Measurements from ENCODE around the gene SCML1.

Gene SCML1

DNA sequence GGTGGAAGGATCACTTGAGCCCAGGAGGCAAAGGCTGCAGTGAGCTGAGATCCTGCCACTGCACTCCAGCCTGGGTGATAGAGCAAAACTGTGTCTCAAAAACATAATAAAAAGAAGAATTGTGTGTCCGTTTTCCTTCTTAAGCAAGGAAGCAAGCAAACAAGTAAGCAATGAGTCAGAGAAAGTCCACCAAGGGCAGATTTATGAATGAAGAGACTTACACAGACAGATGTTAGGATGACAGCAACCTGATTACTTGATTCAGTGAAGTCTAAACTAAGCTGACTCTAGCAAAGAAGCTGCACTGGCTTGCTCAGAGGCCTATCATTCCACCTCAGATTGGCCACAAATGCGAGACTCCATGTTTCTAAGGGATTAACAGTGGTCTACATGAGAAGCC is 34.1 kb upstream of the SCML1 start:
- Histone ChIP-seq H3K4me3 (replicated peaks; ENCODE audit: insufficient read depth, low read length) (no peak overlapping the region), H3K27ac (replicated peaks) (no peak overlapping the region), H3K27me3 (ENCODE audit: insufficient read depth, poor library complexity, severe bottlenecking) (no peaks in the 10 kb centered on the region)
- TF ChIP-seq, protein P1, sequence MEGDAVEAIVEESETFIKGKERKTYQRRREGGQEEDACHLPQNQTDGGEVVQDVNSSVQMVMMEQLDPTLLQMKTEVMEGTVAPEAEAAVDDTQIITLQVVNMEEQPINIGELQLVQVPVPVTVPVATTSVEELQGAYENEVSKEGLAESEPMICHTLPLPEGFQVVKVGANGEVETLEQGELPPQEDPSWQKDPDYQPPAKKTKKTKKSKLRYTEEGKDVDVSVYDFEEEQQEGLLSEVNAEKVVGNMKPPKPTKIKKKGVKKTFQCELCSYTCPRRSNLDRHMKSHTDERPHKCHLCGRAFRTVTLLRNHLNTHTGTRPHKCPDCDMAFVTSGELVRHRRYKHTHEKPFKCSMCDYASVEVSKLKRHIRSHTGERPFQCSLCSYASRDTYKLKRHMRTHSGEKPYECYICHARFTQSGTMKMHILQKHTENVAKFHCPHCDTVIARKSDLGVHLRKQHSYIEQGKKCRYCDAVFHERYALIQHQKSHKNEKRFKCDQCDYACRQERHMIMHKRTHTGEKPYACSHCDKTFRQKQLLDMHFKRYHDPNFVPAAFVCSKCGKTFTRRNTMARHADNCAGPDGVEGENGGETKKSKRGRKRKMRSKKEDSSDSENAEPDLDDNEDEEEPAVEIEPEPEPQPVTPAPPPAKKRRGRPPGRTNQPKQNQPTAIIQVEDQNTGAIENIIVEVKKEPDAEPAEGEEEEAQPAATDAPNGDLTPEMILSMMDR (IDR thresholded peaks at IDR 0.05; ENCODE audit: insufficient read depth, low read length), result no peak
- TF ChIP-seq GABPA (IDR thresholded peaks at IDR 0.05; ENCODE audit: low read depth) (no peak), POLR2AphosphoS5 (IDR thresholded peaks at IDR 0.05; ENCODE audit: low read depth) (no peak)
- TF ChIP-seq, protein P2, sequence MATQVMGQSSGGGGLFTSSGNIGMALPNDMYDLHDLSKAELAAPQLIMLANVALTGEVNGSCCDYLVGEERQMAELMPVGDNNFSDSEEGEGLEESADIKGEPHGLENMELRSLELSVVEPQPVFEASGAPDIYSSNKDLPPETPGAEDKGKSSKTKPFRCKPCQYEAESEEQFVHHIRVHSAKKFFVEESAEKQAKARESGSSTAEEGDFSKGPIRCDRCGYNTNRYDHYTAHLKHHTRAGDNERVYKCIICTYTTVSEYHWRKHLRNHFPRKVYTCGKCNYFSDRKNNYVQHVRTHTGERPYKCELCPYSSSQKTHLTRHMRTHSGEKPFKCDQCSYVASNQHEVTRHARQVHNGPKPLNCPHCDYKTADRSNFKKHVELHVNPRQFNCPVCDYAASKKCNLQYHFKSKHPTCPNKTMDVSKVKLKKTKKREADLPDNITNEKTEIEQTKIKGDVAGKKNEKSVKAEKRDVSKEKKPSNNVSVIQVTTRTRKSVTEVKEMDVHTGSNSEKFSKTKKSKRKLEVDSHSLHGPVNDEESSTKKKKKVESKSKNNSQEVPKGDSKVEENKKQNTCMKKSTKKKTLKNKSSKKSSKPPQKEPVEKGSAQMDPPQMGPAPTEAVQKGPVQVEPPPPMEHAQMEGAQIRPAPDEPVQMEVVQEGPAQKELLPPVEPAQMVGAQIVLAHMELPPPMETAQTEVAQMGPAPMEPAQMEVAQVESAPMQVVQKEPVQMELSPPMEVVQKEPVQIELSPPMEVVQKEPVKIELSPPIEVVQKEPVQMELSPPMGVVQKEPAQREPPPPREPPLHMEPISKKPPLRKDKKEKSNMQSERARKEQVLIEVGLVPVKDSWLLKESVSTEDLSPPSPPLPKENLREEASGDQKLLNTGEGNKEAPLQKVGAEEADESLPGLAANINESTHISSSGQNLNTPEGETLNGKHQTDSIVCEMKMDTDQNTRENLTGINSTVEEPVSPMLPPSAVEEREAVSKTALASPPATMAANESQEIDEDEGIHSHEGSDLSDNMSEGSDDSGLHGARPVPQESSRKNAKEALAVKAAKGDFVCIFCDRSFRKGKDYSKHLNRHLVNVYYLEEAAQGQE (IDR thresholded peaks at IDR 0.05; ENCODE audit: insufficient replicate concordance, low read depth), result no peak
- no peak for DNase-seq (ENCODE audit: low read depth in 1 of 2, low spot score in 1 of 2)

DNA sequence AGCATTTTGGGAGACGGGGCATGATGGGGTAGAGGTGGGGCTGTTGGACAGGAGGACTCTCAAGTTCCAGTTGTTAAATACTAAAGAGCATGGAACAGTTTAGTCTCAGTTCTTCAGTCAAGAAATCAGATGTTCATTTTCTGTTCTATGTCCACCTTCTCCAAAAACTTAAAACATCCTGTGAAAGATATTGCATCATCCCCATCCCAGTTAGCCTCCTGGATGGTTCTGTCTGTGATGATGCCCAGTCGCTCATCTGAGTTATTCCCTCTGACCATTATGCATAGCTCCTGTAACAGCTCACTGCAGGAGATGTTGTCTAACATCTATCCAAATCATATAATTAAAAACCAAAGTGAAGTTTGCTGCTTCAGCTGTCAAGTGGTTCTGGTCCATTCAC is 32.1 kb upstream of the SCML1 start:
- Histone ChIP-seq H3K4me3 (replicated peaks; ENCODE audit: insufficient read depth, low read length) (no peak overlapping the region), H3K27ac (replicated peaks) (no peak overlapping the region), H3K27me3 (ENCODE audit: insufficient read depth, poor library complexity, severe bottlenecking) (no peaks in the 10 kb centered on the region)
- TF ChIP-seq, protein P2 (IDR thresholded peaks at IDR 0.05; ENCODE audit: insufficient replicate concordance, low read depth), result no peak
- TF ChIP-seq, protein P1 (IDR thresholded peaks at IDR 0.05; ENCODE audit: insufficient read depth, low read length), result no peak
- TF ChIP-seq GABPA (IDR thresholded peaks at IDR 0.05; ENCODE audit: low read depth), result no peak
- no peak for TF ChIP-seq POLR2AphosphoS5 (IDR thresholded peaks at IDR 0.05; ENCODE audit: low read depth)
- no peak for TF ChIP-seq SPI1 (IDR thresholded peaks at IDR 0.05; ENCODE audit: borderline replicate concordance, low read depth)
- DNase-seq (ENCODE audit: low read depth in 1 of 2, low spot score in 1 of 2), result no peak

DNA sequence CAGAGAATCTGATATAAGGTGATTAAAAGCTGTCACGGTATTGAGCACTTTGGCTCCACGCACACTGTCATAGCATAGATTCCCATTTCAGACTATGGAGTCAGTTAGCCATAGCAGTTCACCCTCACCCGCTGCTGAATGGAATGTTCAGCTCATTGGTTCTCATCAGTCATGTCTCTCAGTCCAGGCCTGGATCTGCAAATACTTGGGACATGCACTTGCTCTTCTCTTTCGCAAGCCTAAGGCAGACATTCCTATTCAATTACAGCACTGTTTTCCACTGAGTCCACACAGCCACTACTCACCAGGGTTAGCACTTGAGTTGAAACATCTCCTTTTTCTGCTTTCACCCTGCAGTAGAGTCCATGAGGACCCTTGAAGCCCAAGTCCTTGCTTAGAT is 30.6 kb upstream of the SCML1 start:
- no peak overlapping the region for H3K27ac ChIP-seq (replicated peaks)
- H3K4me3 ChIP-seq (replicated peaks; ENCODE audit: insufficient read depth, low read length), result no peak overlapping the region
- DNase-seq (ENCODE audit: low read depth in 1 of 2, low spot score in 1 of 2), result no peak
- H3K27me3 ChIP-seq (ENCODE audit: insufficient read depth, poor library complexity, severe bottlenecking), result no peaks in the 10 kb centered on the region
- TF ChIP-seq SPI1 (IDR thresholded peaks at IDR 0.05; ENCODE audit: borderline replicate concordance, low read depth), result no peak
- TF ChIP-seq, protein P1 (IDR thresholded peaks at IDR 0.05; ENCODE audit: insufficient read depth, low read length), result no peak
- no peak for TF ChIP-seq POLR2AphosphoS5 (IDR thresholded peaks at IDR 0.05; ENCODE audit: low read depth)
- no peak for TF ChIP-seq GABPA (IDR thresholded peaks at IDR 0.05; ENCODE audit: low read depth)
- TF ChIP-seq, protein P2 (IDR thresholded peaks at IDR 0.05; ENCODE audit: insufficient replicate concordance, low read depth), result no peak

Data from HL-60 (cell line).